SK-N-DZ (cell line): ENCODE data around the gene KCTD6.

Experiments used
- DNase-seq: peaks from one replicate; pipeline ENCODE4 v3.0.0-alpha.2; 2015; ENCODE audit warnings: low spot score

The KCTD6 gene

GRCh38 chr3:58485801-58486435, 6.0 kb upstream of the KCTD6 start:
- DNase-seq: no peak

GRCh38 chr3:58487140-58487886, 4.6 kb upstream of the KCTD6 start:
- DNase-seq: no peak

- DNase-seq: no peak
These were observed 2.9 kb upstream of the KCTD6 start for GRCh38 chr3:58488967-58489366.

GRCh38 chr3:58490860-58491501, 915 bp upstream of the KCTD6 start:
- no peak for DNase-seq

- DNase-seq: no peak
These were observed 604 bp downstream of the KCTD6 start for GRCh38 chr3:58492494-58492905.

- DNase-seq: peak; percentile 28
These were observed 2.2 kb downstream of the KCTD6 start for GRCh38 chr3:58494107-58494506.

GRCh38 chr3:58495101-58495500, 3.2 kb downstream of the KCTD6 start:
- DNase-seq: no peak

GRCh38 chr3:58496206-58496857, 4.4 kb downstream of the KCTD6 start:
- DNase-seq: no peak

GRCh38 chr3:58497097-58497496, 5.2 kb downstream of the KCTD6 start:
- no peak for DNase-seq

- DNase-seq: no peak
These were observed 11.0 kb downstream of the KCTD6 start for GRCh38 chr3:58502872-58503271.

- no peak for DNase-seq
These were observed 15.6 kb downstream of the KCTD6 start for GRCh38 chr3:58507356-58508078.

GRCh38 chr3:58508437-58508836, 16.5 kb downstream of the KCTD6 start:
- DNase-seq: no peak

- DNase-seq: no peak
These were observed 22.5 kb downstream of the KCTD6 start for GRCh38 chr3:58514405-58514804.

GRCh38 chr3:58518291-58518789, 26.4 kb downstream of the KCTD6 start:
- DNase-seq: no peak

- DNase-seq: no peak
These were observed 27.9 kb downstream of the KCTD6 start for GRCh38 chr3:58519668-58520402.

GRCh38 chr3:58520403-58521335, 28.8 kb downstream of the KCTD6 start:
- DNase-seq: no peak

- no peak for DNase-seq
These were observed 29.4 kb downstream of the KCTD6 start for GRCh38 chr3:58521336-58521670.

- DNase-seq: no peak
These were observed 30.2 kb downstream of the KCTD6 start for GRCh38 chr3:58521917-58522631.
